ENCODE measurements around the gene TMIE.

TMIE gene

GRCh38 chr3:46701181-46701939 is at the start of gene TMIE:
TMIE (plus strand) TSS chr3:46701392; CDS start chr3:46701488, 96 bp downstream.
- DNase-seq (ENCODE audit: low read depth) = no peak

- no peak for DNase-seq (ENCODE audit: low read depth)
Observed at GRCh38 chr3:46655271-46655670, 45.9 kb upstream of the TMIE start.

- no peak for DNase-seq (ENCODE audit: low read depth)
Observed at GRCh38 chr3:46656778-46657556, 44.2 kb upstream of the TMIE start.

GRCh38 chr3:46659285-46659684 is 41.9 kb upstream of the TMIE start:
- DNase-seq (ENCODE audit: low read depth) = no peak

- no peak for DNase-seq (ENCODE audit: low read depth)
Observed at GRCh38 chr3:46660003-46660402, 41.2 kb upstream of the TMIE start.

- no peak for DNase-seq (ENCODE audit: low read depth)
Observed at GRCh38 chr3:46660543-46661523, 40.4 kb upstream of the TMIE start.

- DNase-seq (ENCODE audit: low read depth) = no peak
Observed at GRCh38 chr3:46661776-46662766, 39.1 kb upstream of the TMIE start.

- no peak for DNase-seq (ENCODE audit: low read depth)
Observed at GRCh38 chr3:46662771-46663551, 38.2 kb upstream of the TMIE start.

- DNase-seq (ENCODE audit: low read depth) = no peak
Observed at GRCh38 chr3:46663591-46664135, 37.5 kb upstream of the TMIE start.

- DNase-seq (ENCODE audit: low read depth) = no peak
Observed at GRCh38 chr3:46664188-46664970, 36.8 kb upstream of the TMIE start.

GRCh38 chr3:46664971-46665762 is 36.0 kb upstream of the TMIE start:
- DNase-seq (ENCODE audit: low read depth) = no peak

- DNase-seq (ENCODE audit: low read depth) = no peak
Observed at GRCh38 chr3:46665763-46666452, 35.3 kb upstream of the TMIE start.

- DNase-seq (ENCODE audit: low read depth) = no peak
Observed at GRCh38 chr3:46666453-46666845, 34.7 kb upstream of the TMIE start.

GRCh38 chr3:46667061-46667621 is 34.1 kb upstream of the TMIE start:
- DNase-seq (ENCODE audit: low read depth) = no peak

- DNase-seq (ENCODE audit: low read depth) = no peak
Observed at GRCh38 chr3:46667657-46668056, 33.5 kb upstream of the TMIE start.

GRCh38 chr3:46668116-46668515 is 33.1 kb upstream of the TMIE start:
- DNase-seq (ENCODE audit: low read depth) = no peak

- no peak for DNase-seq (ENCODE audit: low read depth)
Observed at GRCh38 chr3:46668591-46668990, 32.6 kb upstream of the TMIE start.

Measured in stimulated activated CD8-positive, alpha-beta memory T cell treated with anti-CD3 and anti-CD28 coated beads, Interleukin-12 subunit alpha, Interleukin-12 subunit beta, amount 100 ng/mL, for 4 hours (primary cell).